PFSK-1 (cell line): ENCODE data around the gene UVRAG.

Experiments used
- POLR2AphosphoS5 ChIP-seq: IDR thresholded peaks from 2 replicates; pipeline ENCODE4 v1.6.1; 2012; ENCODE audit warnings: low read depth, mild to moderate bottlenecking, control low read depth, low read length, moderate library complexity
- TAF1 ChIP-seq: IDR thresholded peaks from 2 replicates; pipeline ENCODE4 v1.6.1; 2012; ENCODE audit warnings: low read length, control low read depth, borderline replicate concordance; ENCODE audit not compliant: insufficient read depth
- TF ChIP-seq, protein P1 (sequence below), 2 experiments: IDR thresholded peaks; 2 replicates each; pipeline versions ENCODE4 v1.6.1 to v1.8.0; 2011 to 2012; ENCODE audit warnings: low read depth in 2 of 2, low read length in 2 of 2, control low read depth in 1 of 2, inconsistent platforms in 1 of 2, mild to moderate bottlenecking in 1 of 2, moderate library complexity in 1 of 2; ENCODE audit not compliant: insufficient read depth in 1 of 2

DNA sequence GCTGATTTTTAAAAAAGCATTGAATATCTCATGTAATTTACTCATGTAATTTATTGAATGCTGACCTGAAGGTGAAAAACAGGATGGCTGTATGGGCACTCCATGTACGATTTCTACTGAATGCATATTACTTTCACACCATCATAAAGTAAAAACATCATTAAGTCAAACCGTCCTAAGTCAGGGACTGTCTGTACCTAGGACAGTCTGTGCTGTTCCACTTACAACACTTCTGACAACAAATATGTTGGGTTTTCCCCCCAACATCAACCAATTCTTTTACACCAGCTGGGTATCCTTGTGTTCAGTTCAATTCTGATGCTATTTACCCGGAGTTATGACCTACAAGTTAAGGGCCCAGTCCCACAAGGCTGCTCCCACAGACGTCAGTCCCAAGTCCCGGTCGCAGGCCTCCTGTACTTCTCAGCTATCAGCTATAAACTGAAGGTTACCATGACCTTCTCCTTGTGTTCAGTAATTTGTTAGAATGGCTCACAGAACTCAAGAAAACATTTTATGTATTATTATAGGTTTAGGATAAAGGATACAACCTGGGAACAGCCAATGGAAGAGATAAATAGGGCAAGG is 17.0 kb downstream of the UVRAG start:
- TF ChIP-seq, protein P1, sequence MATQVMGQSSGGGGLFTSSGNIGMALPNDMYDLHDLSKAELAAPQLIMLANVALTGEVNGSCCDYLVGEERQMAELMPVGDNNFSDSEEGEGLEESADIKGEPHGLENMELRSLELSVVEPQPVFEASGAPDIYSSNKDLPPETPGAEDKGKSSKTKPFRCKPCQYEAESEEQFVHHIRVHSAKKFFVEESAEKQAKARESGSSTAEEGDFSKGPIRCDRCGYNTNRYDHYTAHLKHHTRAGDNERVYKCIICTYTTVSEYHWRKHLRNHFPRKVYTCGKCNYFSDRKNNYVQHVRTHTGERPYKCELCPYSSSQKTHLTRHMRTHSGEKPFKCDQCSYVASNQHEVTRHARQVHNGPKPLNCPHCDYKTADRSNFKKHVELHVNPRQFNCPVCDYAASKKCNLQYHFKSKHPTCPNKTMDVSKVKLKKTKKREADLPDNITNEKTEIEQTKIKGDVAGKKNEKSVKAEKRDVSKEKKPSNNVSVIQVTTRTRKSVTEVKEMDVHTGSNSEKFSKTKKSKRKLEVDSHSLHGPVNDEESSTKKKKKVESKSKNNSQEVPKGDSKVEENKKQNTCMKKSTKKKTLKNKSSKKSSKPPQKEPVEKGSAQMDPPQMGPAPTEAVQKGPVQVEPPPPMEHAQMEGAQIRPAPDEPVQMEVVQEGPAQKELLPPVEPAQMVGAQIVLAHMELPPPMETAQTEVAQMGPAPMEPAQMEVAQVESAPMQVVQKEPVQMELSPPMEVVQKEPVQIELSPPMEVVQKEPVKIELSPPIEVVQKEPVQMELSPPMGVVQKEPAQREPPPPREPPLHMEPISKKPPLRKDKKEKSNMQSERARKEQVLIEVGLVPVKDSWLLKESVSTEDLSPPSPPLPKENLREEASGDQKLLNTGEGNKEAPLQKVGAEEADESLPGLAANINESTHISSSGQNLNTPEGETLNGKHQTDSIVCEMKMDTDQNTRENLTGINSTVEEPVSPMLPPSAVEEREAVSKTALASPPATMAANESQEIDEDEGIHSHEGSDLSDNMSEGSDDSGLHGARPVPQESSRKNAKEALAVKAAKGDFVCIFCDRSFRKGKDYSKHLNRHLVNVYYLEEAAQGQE (IDR thresholded peaks at IDR 0.05; ENCODE audit: insufficient read depth in 1 of 2, low read depth in 2 of 2, low read length in 2 of 2) = no peak
- TF ChIP-seq TAF1 (no peak), POLR2AphosphoS5 (no peak)
